GM12878 (cell line): ENCODE results near the gene GFRA1. TPM values are rescaled to one million over a fixed set of nuclear protein-coding genes. Genes with fewer than 3 reads are reported as not detected.

Experiments
- ATAC-seq: fragments of 200-7000 bp; cut with Tn5 transposase; 3 replicates; pipeline ENCODE4 v1.9.1; 2020; ENCODE audit warnings: mild to moderate bottlenecking, moderate library complexity
- BruUV-seq: library from RNA; stranded (reverse); fragments of 400-500 nt; replicated peaks from 2 replicates; lab custom pipeline; 2021; lab: Mats Ljungman, UMichigan
- CTCF ChIA-PET: fragments of 300-600 bp; sonication (Branson Sonifier 250); formaldehyde crosslinking; extraction: SDS; loops from one replicate; lab custom pipeline; 2021; ENCODE audit warnings: inconsistent platforms; lab: Yijun Ruan, JAX
- POLR2A ChIA-PET: fragments of 350-600 bp; formaldehyde crosslinking; extraction: SDS; loops from one replicate; lab custom pipeline; 2021; ENCODE audit warnings: inconsistent platforms; lab: Charles Lee
- RAD21 ChIA-PET: fragments of 300-600 bp; sonication (Branson Sonifier 250); formaldehyde crosslinking; loops from one replicate; lab custom pipeline; 2023; ENCODE audit warnings: antibody characterized with exemption; ENCODE audit not compliant: unreplicated experiment; lab: Charles Lee
- SMC1A ChIA-PET: fragments of 300-600 bp; sonication (Branson Sonifier 250); formaldehyde crosslinking; loops from one replicate; lab custom pipeline; 2023; ENCODE audit not compliant: unreplicated experiment, uncharacterized antibody; lab: Charles Lee
- DNase-seq: peaks from one replicate; pipeline ENCODE4 v3.0.0-alpha.2; 2011; ENCODE audit warnings: low read depth, low spot score
- FAIRE-seq: peaks from 3 replicates; lab custom pipeline; 2011; peaks lifted over from hg19 to GRCh38; lab: Jason Lieb, UNC
- H2AFZ ChIP-seq: 2 replicates; pipeline ENCODE4 v1.6.0; 2011; ENCODE audit warnings: low read depth, low read length, control low read depth; ENCODE audit not compliant: control insufficient read depth
- H3K27ac ChIP-seq: 2 replicates; pipeline ENCODE4 v1.5.1; 2011; ENCODE audit warnings: control low read depth; ENCODE audit not compliant: control insufficient read depth, insufficient read depth
- H3K27me3 ChIP-seq, 2 experiments: replicated peaks in 1 of 2; 2 replicates each; pipeline versions ENCODE4 v1.6.0 to v1.6.1; 2011; ENCODE audit warnings: low read length in 1 of 2; ENCODE audit not compliant: control insufficient read depth in 2 of 2, insufficient read depth in 2 of 2
- H3K36me3 ChIP-seq, 2 experiments: 2 replicates each; pipeline ENCODE4 v1.5.1; 2011; ENCODE audit warnings: low read length in 1 of 2; ENCODE audit not compliant: control insufficient read depth in 2 of 2, insufficient read depth in 2 of 2
- H3K4me1 ChIP-seq: 2 replicates; pipeline ENCODE4 v1.6.1; 2011; ENCODE audit warnings: mild to moderate bottlenecking, low read length, moderate library complexity, mixed read lengths; ENCODE audit not compliant: control insufficient read depth, insufficient read depth
- H3K4me2 ChIP-seq: 2 replicates; pipeline ENCODE4 v1.6.0; 2011; ENCODE audit warnings: control low read depth; ENCODE audit not compliant: control insufficient read depth, insufficient read depth
- H3K4me3 ChIP-seq: fragments of 200-600 bp; sonication (generic); 2 replicates; pipeline ENCODE4 v1.5.1; 2016
- H3K79me2 ChIP-seq: 2 replicates; pipeline ENCODE4 v1.6.0; 2011; ENCODE audit warnings: low read length; ENCODE audit not compliant: control insufficient read depth, insufficient read depth
- H3K9ac ChIP-seq: 2 replicates; pipeline ENCODE4 v1.8.0; 2011; ENCODE audit warnings: low read length, control low read depth, mixed read lengths; ENCODE audit not compliant: control insufficient read depth, insufficient read depth
- H3K9me3 ChIP-seq: replicated peaks from 3 replicates; pipeline ENCODE4 v1.5.1; 2011; ENCODE audit warnings: mild to moderate bottlenecking, low read length; ENCODE audit not compliant: control insufficient read depth, insufficient read depth
- H4K20me1 ChIP-seq: 2 replicates; pipeline ENCODE4 v1.6.0; 2011; ENCODE audit not compliant: control insufficient read depth, insufficient read depth
- CBFB ChIP-seq: IDR thresholded peaks from 2 replicates; pipeline ENCODE4 v1.6.1; 2016; ENCODE audit warnings: antibody characterized with exemption, low read depth
- RELA ChIP-seq: fragments of 450-650 bp; IDR thresholded peaks from 2 replicates; pipeline ENCODE4 v1.8.0; 2014; ENCODE audit warnings: borderline replicate concordance; ENCODE audit not compliant: partially characterized antibody
- RFX5 ChIP-seq: IDR thresholded peaks from 2 replicates; pipeline ENCODE4 v1.6.1; 2011; ENCODE audit warnings: low read depth, low read length, improper control_type of control experiment
- SUPT20H ChIP-seq: IDR thresholded peaks from 2 replicates; pipeline ENCODE4 v1.6.1; 2011; ENCODE audit warnings: low read depth, mild to moderate bottlenecking, low read length, moderate library complexity, borderline replicate concordance; ENCODE audit not compliant: control insufficient read depth
- TCF7 ChIP-seq: IDR thresholded peaks from 2 replicates; pipeline ENCODE4 v1.6.1; 2014; ENCODE audit warnings: antibody characterized with exemption, borderline replicate concordance
- WGBS: methylation state at CpG from one replicate; pipeline ENCODE4 v1.1.6; 2016; ENCODE audit warnings: low lambda C conversion rate; ENCODE audit not compliant: insufficient replicate concordance, insufficient coverage; ENCODE audit errors: missing lambda C conversion rate; 5-methylcytosine and 5-hydroxymethylcytosine counted together
- in situ Hi-C: fragments of 300-500 bp; cut with MboI; formaldehyde crosslinking; loops from 9 replicates; pipeline ENCODE4 v1.14.3; 2018; ENCODE audit warnings: mixed read lengths
- intact Hi-C: fragments of 100-400 bp; cut with micrococcal nuclease; formaldehyde crosslinking; loops from one replicate; pipeline ENCODE4 v1.14.2; 2022; ENCODE audit not compliant: unreplicated experiment
- polyA plus RNA-seq, 11 experiments: library from polyadenylated mRNA; depleted of rRNA in 4 of 11; unstranded in 6 of 11; stranded (reverse) in 5 of 11; fragments of >200 nt; fragmentation: Nextera tagmentation in 4 of 11; fragmentation: Illumina TruSeq in 1 of 11; extraction: Ambion mirVana in 4 of 11; extraction: Trizol in 1 of 11; gene quantifications; 1 replicate in 1 of 11; 2 replicates in 10 of 11; pipeline versions ENCODE4 v1.2.1 to v1.2.3, GENCODE V29; 2011 to 2016; ENCODE audit warnings: inconsistent platforms in 2 of 11, missing spikeins in 2 of 11, low read depth in 1 of 11
- total RNA-seq, 4 experiments: library from RNA; depleted of rRNA in 3 of 4; stranded (reverse); fragments of >200 nt in 3 of 4; fragmentation: Illumina TruSeq in 1 of 4; extraction: Trizol in 1 of 4; gene quantifications; 2 replicates each; pipeline versions ENCODE4 v1.2.1 to v1.2.3, GENCODE V29; 2013 to 2021
- TF ChIP-seq, protein P1 (sequence below): IDR thresholded peaks from 2 replicates; pipeline ENCODE4 v1.6.1; 2012; ENCODE audit warnings: low read depth, low read length, improper control_type of control experiment

Gene GFRA1
- total and polyA plus RNA-seq, 10 of the 15 experiments (the other 5 are each of a cell fraction or from before 2014, with no cell fraction given): 0.05 to 0.19 TPM; not detected in 8

DNA sequence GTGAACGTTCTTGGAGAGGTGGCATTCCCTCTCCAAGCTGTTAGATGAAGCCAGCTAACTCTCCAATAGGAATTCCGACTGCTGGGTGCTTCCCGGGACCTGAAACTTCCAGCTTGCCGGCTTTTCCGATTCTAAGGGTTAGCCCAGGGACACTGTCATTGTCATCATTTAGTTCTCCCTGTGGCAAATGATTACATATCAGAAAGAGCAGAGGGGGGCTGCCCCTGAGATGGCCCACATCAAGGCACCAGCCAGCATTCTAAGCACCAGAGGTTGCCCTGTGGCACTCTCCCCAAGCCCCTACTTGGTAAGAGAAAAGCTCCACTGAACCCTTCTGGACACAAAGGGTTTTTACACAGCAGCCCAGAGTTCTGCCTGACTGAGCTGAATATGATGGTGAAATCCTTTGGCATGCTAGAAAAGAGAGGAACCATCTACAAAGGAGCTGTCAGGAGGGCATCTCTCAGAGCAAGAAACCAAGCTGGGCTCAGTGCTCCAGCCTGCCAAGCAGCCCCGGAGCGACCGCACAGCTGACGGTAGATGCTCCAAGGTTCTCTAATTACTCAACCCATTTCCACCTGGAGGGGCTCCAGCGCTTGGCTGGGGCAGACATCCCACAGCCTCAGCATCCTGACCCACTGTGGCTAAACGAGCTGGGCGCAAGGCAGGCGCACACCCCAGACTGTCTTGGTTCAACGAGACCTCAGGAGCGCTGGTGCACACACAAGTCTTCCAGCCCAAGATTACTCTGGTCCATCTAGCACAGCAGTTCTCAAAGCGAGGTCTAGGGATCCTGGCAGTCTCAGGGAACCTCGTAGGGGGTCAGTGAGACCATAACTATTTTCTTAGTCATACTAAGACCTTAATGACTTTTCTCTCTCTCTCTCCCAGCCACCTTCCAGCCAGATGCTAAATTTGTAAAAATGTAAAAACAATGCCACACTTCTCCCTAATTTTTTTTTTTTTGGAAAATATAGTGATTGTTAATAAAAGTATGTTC lies 160.5 kb downstream of the GFRA1 start:
- Histone ChIP-seq H3K4me3 (no peak overlapping the region), H3K9ac (no peak overlapping the region), H3K4me1 (no peaks in the 10 kb centered on the region), H3K4me2 (no peak overlapping the region), H3K36me3 (no peaks in the 10 kb centered on the region), H3K9me3 (no peaks in the 10 kb centered on the region), H3K27ac (no peak overlapping the region), H2AFZ (no peak overlapping the region), H4K20me1 (no peaks in the 10 kb centered on the region), H3K27me3 (no peaks in the 10 kb centered on the region; a peak in 1 of 4 replicates), H3K79me2 (no peaks in the 10 kb centered on the region)
- TF ChIP-seq, protein P1, sequence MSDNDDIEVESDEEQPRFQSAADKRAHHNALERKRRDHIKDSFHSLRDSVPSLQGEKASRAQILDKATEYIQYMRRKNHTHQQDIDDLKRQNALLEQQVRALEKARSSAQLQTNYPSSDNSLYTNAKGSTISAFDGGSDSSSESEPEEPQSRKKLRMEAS: no peak
- TF ChIP-seq CBFB (no peak), TCF7 (no peak), RFX5 (no peak), RELA (no peak), SUPT20H (no peak)
- no TSS peak for BruUV-seq
- ChIA-PET POLR2A (no interaction called here), SMC1A (no interaction called here), RAD21 (no interaction called here), CTCF (no interaction called here)
- 37% methylated on average over 17 of the region's 17 CpGs for WGBS
- FAIRE-seq: no peak
- in situ Hi-C loops (no loop called here), intact Hi-C loops (no loop called here)
- ATAC-seq: no peak
- no peak for DNase-seq
